HEK293T (cell line): ENCODE data around the gene RBM38.
"Not testable (repeated sequence)": the region's sequence is repeated elsewhere in the genome, so short reads cannot be mapped to it uniquely, and the experiment has no call there.

Experiments used
- CTCF ChIA-PET: fragments of 350-600 bp; formaldehyde crosslinking; extraction: SDS; loops from one replicate; lab custom pipeline; 2021; ENCODE audit warnings: antibody characterized with exemption, inconsistent platforms; lab: Yijun Ruan, JAX
- POLR2A ChIA-PET: fragments of 350-600 bp; formaldehyde crosslinking; extraction: SDS; loops from one replicate; lab custom pipeline; 2020; ENCODE audit warnings: antibody characterized with exemption, inconsistent platforms; lab: Yijun Ruan, JAX
- DNase-seq: peaks from one replicate; pipeline ENCODE4 v3.0.0; 2012; ENCODE audit warnings: mixed read lengths; ENCODE audit errors: extremely low spot score
- ARNT ChIP-seq: fragments of 450-650 bp; IDR thresholded peaks from 2 replicates; pipeline ENCODE4 v1.6.1; 2017; ENCODE audit warnings: mild to moderate bottlenecking
- BHLHE40 ChIP-seq: fragments of 450-650 bp; IDR thresholded peaks from 2 replicates; pipeline ENCODE4 v1.6.1; 2016; ENCODE audit warnings: mild to moderate bottlenecking, moderate library complexity, borderline replicate concordance
- CTBP1 ChIP-seq: fragments of 450-650 bp; IDR thresholded peaks from 2 replicates; pipeline ENCODE4 v1.6.1; 2016; ENCODE audit warnings: borderline replicate concordance
- ELF4 ChIP-seq: fragments of 450-650 bp; IDR thresholded peaks from 2 replicates; pipeline ENCODE4 v1.6.1; 2017; ENCODE audit warnings: antibody characterized with exemption
- FOXA1 ChIP-seq: fragments of 450-650 bp; IDR thresholded peaks from 2 replicates; pipeline ENCODE4 v1.6.1; 2016; ENCODE audit warnings: mild to moderate bottlenecking
- FOXK2 ChIP-seq: fragments of 450-650 bp; IDR thresholded peaks from 2 replicates; pipeline ENCODE4 v1.6.1; 2016; ENCODE audit warnings: mild to moderate bottlenecking
- FOXM1 ChIP-seq: fragments of 450-650 bp; IDR thresholded peaks from 2 replicates; pipeline ENCODE4 v1.6.1; 2017; ENCODE audit warnings: mild to moderate bottlenecking, borderline replicate concordance
- HDGF ChIP-seq: fragments of 450-650 bp; IDR thresholded peaks from 2 replicates; pipeline ENCODE4 v1.6.1; 2017; ENCODE audit warnings: antibody characterized with exemption, borderline replicate concordance
- L3MBTL2 ChIP-seq: fragments of 450-650 bp; conservative IDR thresholded peaks from 2 replicates; pipeline ENCODE4 v1.6.1; 2016; ENCODE audit warnings: mild to moderate bottlenecking
- LEF1 ChIP-seq: fragments of 450-650 bp; IDR thresholded peaks from 2 replicates; pipeline ENCODE4 v1.6.1; 2017; ENCODE audit warnings: mild to moderate bottlenecking, borderline replicate concordance
- NFRKB ChIP-seq: fragments of 450-650 bp; IDR thresholded peaks from 2 replicates; pipeline ENCODE4 v1.6.1; 2016; ENCODE audit warnings: mild to moderate bottlenecking, moderate library complexity
- PKNOX1 ChIP-seq: fragments of 450-650 bp; IDR thresholded peaks from 2 replicates; pipeline ENCODE4 v1.6.1; 2016
- SP1 ChIP-seq: fragments of 450-650 bp; IDR thresholded peaks from 2 replicates; pipeline ENCODE4 v1.6.1; 2017
- SUZ12 ChIP-seq: fragments of 450-650 bp; IDR thresholded peaks from 2 replicates; pipeline ENCODE4 v1.6.1; 2016; ENCODE audit warnings: mild to moderate bottlenecking
- TARDBP ChIP-seq: fragments of 450-650 bp; IDR thresholded peaks from 2 replicates; pipeline ENCODE4 v1.6.1; 2016
- ZNF384 ChIP-seq: fragments of 450-650 bp; IDR thresholded peaks from 2 replicates; pipeline ENCODE4 v1.6.1; 2016

The RBM38 gene

GRCh38 chr20:57390604-57391438 is at the start of gene RBM38:
TSS of gene RBM38 (plus strand) at chr20:57391396. CDS start at chr20:57391582, 186 bp downstream.
- ChIA-PET CTCF (interaction anchor here (1.6 kb wide), 1 partner anchor 11 kb away, joined by 5 read pairs; no protein-coding TSS in a partner anchor), POLR2A (interaction anchor here (0.6 to 2.3 kb wide), 10 partner anchors 11 to 125 kb away, joined by 3 to 6 read pairs (median 4); no protein-coding TSS in a partner anchor)
- TF ChIP-seq LEF1 (no peak), FOXM1 (0 out of 2 replicates have a peak, but pooled peaks have one; percentile 18), L3MBTL2 (peak; percentile 63)
- peak; percentile 95 for DNase-seq

GRCh38 chr20:57341663-57342062 is 49.5 kb upstream of the RBM38 start:
- TF ChIP-seq SUZ12 (no peak), PKNOX1 (peak; percentile 7; the same call in 1 of the 2 replicates)
- DNase-seq: no peak
- CTCF ChIA-PET: no interaction called here
- POLR2A ChIA-PET: no interaction called here

- TF ChIP-seq PKNOX1 (no peak), TARDBP (no peak), FOXK2 (no peak), SP1 (no peak), FOXA1 (no peak), FOXM1 (no peak), L3MBTL2 (no peak), NFRKB (no peak)
- DNase-seq: no peak
- ChIA-PET CTCF (no interaction called here), POLR2A (no interaction called here)
Observed at GRCh38 chr20:57342829-57343228, 48.4 kb upstream of the RBM38 start.

- no peak for TF ChIP-seq FOXA1
- TF ChIP-seq NFRKB: no peak
- no peak for TF ChIP-seq TARDBP
- CTCF ChIA-PET: interaction anchor here (0.6 to 1.8 kb wide), 10 partner anchors 9 to 286 kb away, joined by 3 to 15 read pairs (median 3); no protein-coding TSS in a partner anchor
- POLR2A ChIA-PET: no interaction called here
- peak; percentile 49 for DNase-seq
Observed at GRCh38 chr20:57346477-57346876, 44.7 kb upstream of the RBM38 start.

- no peak for TF ChIP-seq NFRKB
- TF ChIP-seq BHLHE40: no peak
- no peak for TF ChIP-seq SP1
- TF ChIP-seq CTBP1: no peak
- no peak for TF ChIP-seq TARDBP
- TF ChIP-seq L3MBTL2: no peak
- TF ChIP-seq FOXK2: no peak
- no peak for DNase-seq
- CTCF ChIA-PET: interaction anchor here (0.6 to 1.1 kb wide), 2 partner anchors 45 to 287 kb away, joined by 3 read pairs; no protein-coding TSS in a partner anchor
- POLR2A ChIA-PET: no interaction called here
Observed at GRCh38 chr20:57347393-57347792, 43.8 kb upstream of the RBM38 start.

- CTCF ChIA-PET, POLR2A ChIA-PET, DNase-seq: not testable (repeated sequence)
Observed at GRCh38 chr20:57348200-57348921, 42.8 kb upstream of the RBM38 start.

GRCh38 chr20:57348922-57349574 is 42.1 kb upstream of the RBM38 start:
- ChIA-PET POLR2A (interaction anchor here (1.2 kb wide), 1 partner anchor 84 kb away, joined by 3 read pairs; no protein-coding TSS in a partner anchor), CTCF (interaction anchor here (1.2 kb wide), 1 partner anchor 259 kb away, joined by 3 read pairs; no protein-coding TSS in a partner anchor)
- DNase-seq: not testable (repeated sequence)

- TF ChIP-seq SP1: no peak
- no peak for TF ChIP-seq FOXM1
- no peak for TF ChIP-seq SUZ12
- TF ChIP-seq ELF4: no peak
- no peak for TF ChIP-seq HDGF
- no peak for TF ChIP-seq PKNOX1
- TF ChIP-seq ZNF384: no peak
- no peak for TF ChIP-seq ARNT
- POLR2A ChIA-PET: interaction anchor here (1.2 to 1.5 kb wide), 2 partner anchors 15 to 85 kb away, joined by 3 read pairs; no protein-coding TSS in a partner anchor
- DNase-seq: no peak
- CTCF ChIA-PET: interaction anchor here (1.2 kb wide), 1 partner anchor 260 kb away, joined by 3 read pairs; no protein-coding TSS in a partner anchor
Observed at GRCh38 chr20:57350081-57350710, 41.0 kb upstream of the RBM38 start.

GRCh38 chr20:57350726-57351041 is 40.5 kb upstream of the RBM38 start:
- POLR2A ChIA-PET: interaction anchor here (1.5 kb wide), 1 partner anchor 15 kb away, joined by 3 read pairs; no protein-coding TSS in a partner anchor
- CTCF ChIA-PET, DNase-seq: not testable (repeated sequence)
